Measurements from ENCODE around the gene KCTD7.
"Not testable (repeated sequence)": the region's sequence is repeated elsewhere in the genome, so short reads cannot be mapped to it uniquely, and the experiment has no call there.

- not testable (repeated sequence) for TF ChIP-seq EP300 (IDR thresholded peaks at IDR 0.05); ESRRA (IDR thresholded peaks at IDR 0.05; ENCODE audit: borderline replicate concordance, low read length); CTCF (IDR thresholded peaks at IDR 0.05); NFE2L2 (conservative IDR thresholded peaks at IDR 0.05; ENCODE audit: low read length); ZFP36 (IDR thresholded peaks at IDR 0.05; ENCODE audit: borderline replicate concordance, partially characterized antibody); GATA3 (IDR thresholded peaks at IDR 0.05; ENCODE audit: borderline replicate concordance); ELK1 (IDR thresholded peaks at IDR 0.05; ENCODE audit: low read depth, low read length); ZSCAN20 (CRISPR knock-in tag; IDR thresholded peaks at IDR 0.05); MYC (IDR thresholded peaks at IDR 0.05; ENCODE audit: borderline replicate concordance, low read length); USF2 (IDR thresholded peaks at IDR 0.05); EHF (CRISPR knock-in tag; IDR thresholded peaks at IDR 0.05)
- TF ChIP-seq, protein P1, sequence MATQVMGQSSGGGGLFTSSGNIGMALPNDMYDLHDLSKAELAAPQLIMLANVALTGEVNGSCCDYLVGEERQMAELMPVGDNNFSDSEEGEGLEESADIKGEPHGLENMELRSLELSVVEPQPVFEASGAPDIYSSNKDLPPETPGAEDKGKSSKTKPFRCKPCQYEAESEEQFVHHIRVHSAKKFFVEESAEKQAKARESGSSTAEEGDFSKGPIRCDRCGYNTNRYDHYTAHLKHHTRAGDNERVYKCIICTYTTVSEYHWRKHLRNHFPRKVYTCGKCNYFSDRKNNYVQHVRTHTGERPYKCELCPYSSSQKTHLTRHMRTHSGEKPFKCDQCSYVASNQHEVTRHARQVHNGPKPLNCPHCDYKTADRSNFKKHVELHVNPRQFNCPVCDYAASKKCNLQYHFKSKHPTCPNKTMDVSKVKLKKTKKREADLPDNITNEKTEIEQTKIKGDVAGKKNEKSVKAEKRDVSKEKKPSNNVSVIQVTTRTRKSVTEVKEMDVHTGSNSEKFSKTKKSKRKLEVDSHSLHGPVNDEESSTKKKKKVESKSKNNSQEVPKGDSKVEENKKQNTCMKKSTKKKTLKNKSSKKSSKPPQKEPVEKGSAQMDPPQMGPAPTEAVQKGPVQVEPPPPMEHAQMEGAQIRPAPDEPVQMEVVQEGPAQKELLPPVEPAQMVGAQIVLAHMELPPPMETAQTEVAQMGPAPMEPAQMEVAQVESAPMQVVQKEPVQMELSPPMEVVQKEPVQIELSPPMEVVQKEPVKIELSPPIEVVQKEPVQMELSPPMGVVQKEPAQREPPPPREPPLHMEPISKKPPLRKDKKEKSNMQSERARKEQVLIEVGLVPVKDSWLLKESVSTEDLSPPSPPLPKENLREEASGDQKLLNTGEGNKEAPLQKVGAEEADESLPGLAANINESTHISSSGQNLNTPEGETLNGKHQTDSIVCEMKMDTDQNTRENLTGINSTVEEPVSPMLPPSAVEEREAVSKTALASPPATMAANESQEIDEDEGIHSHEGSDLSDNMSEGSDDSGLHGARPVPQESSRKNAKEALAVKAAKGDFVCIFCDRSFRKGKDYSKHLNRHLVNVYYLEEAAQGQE (IDR thresholded peaks at IDR 0.05): not testable (repeated sequence)
Observed at GRCh38 chr7:66685663-66686062, 57.0 kb downstream of the KCTD7 start.
